H1 (cell line): ENCODE data around the gene ZSCAN10. TPM values are rescaled to one million over a fixed set of nuclear protein-coding genes. Genes with fewer than 3 reads are reported as not detected.

ENCODE experiments used
- KDM4A ChIP-seq: IDR thresholded peaks from one replicate; pipeline ENCODE4 v1.7.1; 2012; ENCODE audit warnings: low read depth, mild to moderate bottlenecking, moderate library complexity, low read length, inconsistent platforms; ENCODE audit not compliant: severe bottlenecking
- POLR2A ChIP-seq, 2 experiments: IDR thresholded peaks; 1 replicate in 1 of 2; 2 replicates in 1 of 2; pipeline ENCODE4 v1.6.1; 2011; ENCODE audit warnings: low read depth in 2 of 2, low read length in 2 of 2, mild to moderate bottlenecking in 2 of 2; ENCODE audit errors: control extremely low read depth in 1 of 2
- SIN3A ChIP-seq, 2 experiments: IDR thresholded peaks in 1 of 2; conservative IDR thresholded peaks in 1 of 2; 2 replicates each; pipeline ENCODE4 v1.6.1; 2011 to 2012; ENCODE audit warnings: low read length in 2 of 2, improper control_type of control experiment in 1 of 2, low read depth in 1 of 2, mild to moderate bottlenecking in 1 of 2
- TCF12 ChIP-seq: IDR thresholded peaks from 2 replicates; pipeline ENCODE4 v1.6.1; 2011; ENCODE audit warnings: low read depth, mild to moderate bottlenecking, low read length
- polyA plus RNA-seq, 7 experiments: library from polyadenylated mRNA; depleted of rRNA in 3 of 7; stranded (reverse) in 5 of 7; unstranded in 2 of 7; fragments of >200 nt in 5 of 7; fragments of 200-250 nt in 2 of 7; gene quantifications; 1 replicate in 5 of 7; 2 replicates in 1 of 7; 4 replicates in 1 of 7; pipeline versions ENCODE4 v1.2.1 to v1.2.3, GENCODE V29; 2011 to 2013; ENCODE audit warnings: missing spikeins in 2 of 7, mixed read lengths in 2 of 7
- total RNA-seq: library from RNA; stranded (reverse); fragmentation: NEBNext Ultra II Directional; extraction: Animal tissue kit (Norgen Biotek cat#: 25700); gene quantifications from 2 replicates; pipeline ENCODE4 v1.2.1, GENCODE V29; 2021

ZSCAN10 gene
- total and polyA plus RNA-seq, 2 of the 8 experiments (the other 6 are each of a cell fraction or from before 2014, with no cell fraction given), result 209 to 314 TPM

GRCh38 chr16:3135126-3135715 lies 36.1 kb upstream of the ZSCAN10 start (continued):
- TF ChIP-seq KDM4A, result peak; percentile 50
- TF ChIP-seq TCF12, result no peak
- TF ChIP-seq POLR2A (IDR thresholded peaks at IDR 0.05; ENCODE audit: control extremely low read depth in 1 of 2, low read depth in 2 of 2, low read length in 2 of 2), result peak in 1 of 2 experiments; percentile 20; a peak in 2 of 3 replicates
- TF ChIP-seq SIN3A (conservative IDR thresholded peaks at IDR 0.05 in 1 of 2, IDR thresholded peaks at IDR 0.05 in 1 of 2; ENCODE audit: low read depth in 1 of 2, low read length in 2 of 2), result peak; percentile 16 to 23; a peak in 1 of 4 replicates
- TF ChIP-seq, all 59 proteins: peak for 7
